SK-N-SH treated with all-trans-retinoic acid at 6 μM for 48 hours (cell line): ENCODE measurements around the gene CPTP.

Experiments used
- ISL1 ChIP-seq: fragments of 250-450 bp; sonication (Bioruptor Pico); IDR thresholded peaks from 2 replicates; pipeline ENCODE4 v2.1.2; 2022; ENCODE audit warnings: mild to moderate bottlenecking, moderate library complexity
- PATZ1 ChIP-seq: fragments of 250-450 bp; sonication (Bioruptor Pico); IDR thresholded peaks from 2 replicates; pipeline ENCODE4 v1.8.0; 2020; ENCODE audit warnings: mild to moderate bottlenecking, moderate library complexity, borderline replicate concordance
- RARB ChIP-seq: fragments of 250-450 bp; sonication (Bioruptor Pico); IDR thresholded peaks from 2 replicates; pipeline ENCODE4 v1.8.0; 2021; ENCODE audit warnings: mild to moderate bottlenecking, moderate library complexity
- SNAI2 ChIP-seq: fragments of 250-450 bp; sonication (Bioruptor Pico); IDR thresholded peaks from 2 replicates; pipeline ENCODE4 v1.5.0; 2020; ENCODE audit warnings: mild to moderate bottlenecking, moderate library complexity
- ZFP30 ChIP-seq: fragments of 450-650 bp; formaldehyde crosslinking; IDR thresholded peaks from 2 replicates; pipeline ENCODE4 v1.5.0; 2022; ENCODE audit warnings: mild to moderate bottlenecking, moderate library complexity
- ZNF565 ChIP-seq: fragments of 450-650 bp; formaldehyde crosslinking; conservative IDR thresholded peaks from 2 replicates; pipeline ENCODE4 v1.5.0; 2020; ENCODE audit warnings: low read depth, mild to moderate bottlenecking, moderate library complexity

- no peak for TF ChIP-seq PATZ1
- no peak for TF ChIP-seq ZNF565 (CRISPR knock-in tag)
- no peak for TF ChIP-seq ZFP30
- TF ChIP-seq SNAI2 (CRISPR knock-in tag), result no peak
- no peak for TF ChIP-seq ISL1 (CRISPR knock-in tag)
- no peak for TF ChIP-seq RARB (CRISPR knock-in tag)
Observed at GRCh38 chr1:1330366-1331067, 5.9 kb downstream of the CPTP start.
